Glomerular visceral epithelial cell (primary cell): ENCODE data around the gene SNX14.

Experiments
- DNase-seq: peaks from one replicate; pipeline ENCODE4 v3.0.0-alpha.2; 2016; ENCODE audit errors: extremely low spot score

SNX14 gene

DNA sequence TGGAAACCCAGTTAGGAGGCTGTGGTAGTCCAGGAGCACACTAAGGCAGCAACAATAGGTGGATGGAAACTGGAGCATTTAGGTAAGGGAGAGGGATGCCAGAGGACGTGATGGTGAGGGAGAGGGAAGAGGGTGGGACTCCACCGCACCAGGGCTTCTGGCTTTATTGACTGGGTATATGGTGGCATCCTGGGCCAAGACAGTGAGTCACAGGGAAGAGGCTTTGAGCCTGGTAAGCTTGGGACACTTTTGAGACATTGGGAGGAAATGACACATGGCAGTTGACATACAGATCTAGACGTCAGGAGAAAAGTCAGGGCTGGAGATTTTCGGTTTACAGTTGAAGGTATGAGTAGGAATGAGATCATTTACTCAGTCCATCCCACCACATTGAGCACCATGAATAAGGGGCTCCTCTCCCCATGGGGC is 128.9 kb downstream of the SNX14 start:
- peak; percentile 72 for DNase-seq

GRCh38 chr6:85464260-85464644 is 129.4 kb downstream of the SNX14 start:
- peak; percentile 88 for DNase-seq

DNA sequence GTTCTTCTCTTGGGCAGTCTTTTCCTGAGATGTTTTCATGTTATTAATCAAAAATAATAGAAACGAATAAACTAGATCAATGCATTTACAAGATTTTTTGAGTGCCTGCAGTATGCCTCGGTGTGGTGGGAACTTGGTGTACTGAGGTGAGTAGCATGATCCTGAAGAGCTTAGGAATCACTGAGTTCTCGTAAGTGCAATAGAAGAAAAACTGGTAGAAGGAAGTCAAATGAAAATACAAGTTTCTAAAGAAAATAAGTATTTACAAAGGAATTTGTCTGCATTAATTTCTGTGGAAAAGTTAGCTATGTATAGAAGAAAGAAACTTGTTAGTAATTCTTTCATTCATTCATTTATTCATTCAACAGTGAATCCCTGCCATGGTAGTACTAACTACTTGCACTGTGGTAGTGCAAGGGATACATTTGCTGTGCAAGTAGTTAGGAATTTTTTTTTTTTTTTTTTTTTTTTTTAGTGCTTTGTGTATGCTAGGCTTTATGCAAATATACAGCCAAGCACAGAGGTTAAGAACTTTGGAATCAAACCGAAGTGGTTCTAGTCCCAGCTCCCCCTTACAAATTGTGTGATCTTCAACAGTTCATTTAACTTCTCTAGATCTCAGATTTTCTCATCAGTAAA is 129.9 kb downstream of the SNX14 start:
- no peak for DNase-seq

GRCh38 chr6:85462673-85463072 is 131.0 kb downstream of the SNX14 start:
- no peak for DNase-seq

DNA sequence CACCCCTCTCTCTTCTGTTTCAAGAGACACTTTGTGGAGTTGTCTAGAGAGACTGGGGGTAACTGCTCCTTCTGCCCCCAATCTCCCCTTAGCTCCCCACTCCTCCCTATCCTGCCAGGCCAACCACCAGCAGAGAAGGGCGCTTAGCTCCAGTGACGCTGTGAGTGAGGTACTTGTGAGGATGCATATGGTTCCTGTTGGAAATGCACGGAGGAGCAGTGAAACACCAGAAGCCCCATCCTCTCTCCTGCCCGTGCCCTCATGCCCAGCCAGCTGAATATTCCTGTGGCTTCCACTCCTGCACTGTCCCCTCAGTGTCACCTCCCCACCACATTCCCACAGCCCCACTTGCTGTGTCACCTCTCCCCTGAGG is 131.9 kb downstream of the SNX14 start:
- DNase-seq: no peak

DNA sequence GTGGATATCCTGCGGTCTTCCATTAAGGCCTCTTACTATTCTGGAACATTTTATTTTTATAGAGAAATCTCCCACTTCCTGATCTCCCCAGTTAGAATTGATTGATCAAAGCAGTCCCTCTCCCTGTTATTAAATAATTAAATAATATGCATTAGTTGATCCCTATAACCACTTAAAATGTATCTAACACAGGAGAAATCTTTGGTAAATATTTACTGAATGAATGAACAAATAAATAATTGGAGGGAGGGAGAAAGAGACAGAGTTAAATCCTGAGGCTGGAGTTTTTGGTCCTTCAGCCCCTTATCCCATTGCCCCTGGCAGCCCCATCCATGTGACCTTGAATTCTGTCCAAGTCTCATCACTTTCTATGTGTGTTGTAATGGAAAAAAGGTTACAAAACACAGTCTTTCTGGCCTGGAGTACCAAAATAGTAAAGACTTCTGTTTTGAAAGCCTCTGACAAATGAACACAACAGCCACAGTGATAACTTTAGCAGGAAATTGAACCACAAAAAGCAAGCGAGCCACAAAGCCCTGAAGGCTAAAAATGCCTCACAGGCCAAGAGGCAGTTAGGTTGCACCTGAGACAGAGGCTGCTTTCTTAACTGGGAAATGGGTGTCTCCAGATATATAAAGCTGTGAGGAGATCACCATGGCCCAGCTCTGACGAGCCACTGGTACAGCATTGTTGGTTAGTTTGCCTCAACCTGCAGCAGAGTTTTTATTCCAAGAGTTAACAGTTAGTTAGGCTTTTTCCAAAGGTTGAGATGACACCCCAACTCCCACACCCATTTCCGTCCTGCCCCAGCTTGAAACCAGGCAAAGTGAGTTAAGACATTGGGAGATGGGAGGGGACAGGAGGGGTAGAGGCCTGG is 132.5 kb downstream of the SNX14 start:
- DNase-seq: peak; percentile 35

DNA sequence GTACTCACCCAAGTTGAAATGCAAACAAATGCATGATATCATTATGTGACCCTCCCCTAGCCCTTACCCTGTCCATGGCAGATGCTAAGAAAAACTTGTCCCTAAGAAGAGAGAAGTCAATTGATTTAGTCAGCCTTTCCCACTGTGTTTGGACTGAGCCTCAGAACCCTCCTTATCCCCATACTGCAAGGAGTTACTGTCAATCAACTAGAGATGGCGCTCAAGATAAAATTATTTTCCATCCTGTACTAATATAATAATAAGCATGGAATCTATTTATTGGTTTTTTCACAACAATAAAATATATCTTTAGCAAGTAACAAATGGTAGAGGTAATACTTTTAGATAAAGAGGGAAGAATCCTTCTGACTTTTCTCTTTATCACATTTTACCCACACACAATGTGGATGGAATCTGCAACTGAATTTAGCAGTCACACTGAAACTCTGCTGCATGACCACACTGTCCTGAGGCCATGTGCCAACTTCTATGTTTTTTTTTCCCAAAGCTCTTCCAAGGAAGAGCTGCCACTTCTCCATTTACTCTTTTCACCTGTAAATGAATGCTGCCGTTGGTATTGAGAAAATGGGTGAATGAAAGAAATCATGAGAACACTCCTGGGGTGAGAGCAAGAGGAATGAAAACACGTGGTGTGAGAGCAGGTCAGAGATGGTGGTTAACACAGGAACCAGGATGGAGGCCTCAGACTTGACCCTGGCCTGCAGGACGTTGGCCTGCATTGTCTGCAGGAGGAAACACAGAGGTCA is 133.3 kb downstream of the SNX14 start:
- DNase-seq: no peak

DNA sequence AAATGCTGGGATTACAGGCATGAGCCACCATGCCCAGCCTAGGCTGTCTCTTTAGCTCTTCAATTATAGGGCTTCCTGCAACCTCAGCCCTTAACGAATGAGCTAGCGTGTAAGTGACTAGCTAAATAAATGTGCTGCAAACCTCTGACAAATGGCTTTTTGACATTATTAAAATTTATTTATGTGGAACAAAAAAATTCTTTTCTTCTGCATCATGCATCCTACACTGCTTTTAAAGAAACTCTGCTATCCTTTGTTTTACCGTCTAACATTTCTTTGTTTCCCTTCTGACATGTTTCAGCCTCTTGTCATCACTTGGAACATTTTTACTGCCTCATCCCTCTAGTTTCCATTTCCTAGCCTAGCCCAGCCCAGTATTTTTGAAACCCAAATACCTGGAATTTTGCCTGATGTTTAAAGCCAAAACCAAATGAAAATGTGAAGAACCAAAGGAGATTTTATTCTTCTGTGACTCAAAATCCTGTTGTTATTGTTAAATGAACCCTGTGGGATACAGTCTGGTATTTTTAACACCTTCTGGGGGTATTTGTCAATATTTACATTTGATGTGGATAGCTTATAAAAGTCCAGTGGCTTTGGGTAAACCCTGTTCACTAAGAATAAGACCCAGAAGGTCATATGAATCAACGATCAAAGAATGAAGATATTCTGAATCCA is 134.3 kb downstream of the SNX14 start:
- peak; percentile 28 for DNase-seq

DNA sequence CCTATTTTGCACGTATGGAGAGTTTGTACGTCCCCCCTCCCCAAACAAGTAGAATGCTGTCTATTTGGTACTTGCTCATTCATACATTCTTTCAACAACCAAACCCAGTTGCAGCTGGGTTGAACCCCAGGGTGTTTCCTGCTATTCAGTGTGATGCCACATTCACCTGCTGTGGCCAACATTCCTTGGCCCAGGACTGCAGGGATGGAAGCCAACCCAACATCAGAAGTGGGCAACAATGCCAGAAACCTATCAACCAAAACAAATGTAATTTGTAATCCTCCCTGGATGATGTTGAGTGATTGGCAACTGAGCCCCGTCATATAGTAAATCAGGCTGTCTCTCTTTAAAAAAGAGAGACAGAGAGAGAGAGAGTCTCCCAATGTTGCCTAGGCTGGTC is 134.9 kb downstream of the SNX14 start:
- DNase-seq: peak; percentile 42

DNA sequence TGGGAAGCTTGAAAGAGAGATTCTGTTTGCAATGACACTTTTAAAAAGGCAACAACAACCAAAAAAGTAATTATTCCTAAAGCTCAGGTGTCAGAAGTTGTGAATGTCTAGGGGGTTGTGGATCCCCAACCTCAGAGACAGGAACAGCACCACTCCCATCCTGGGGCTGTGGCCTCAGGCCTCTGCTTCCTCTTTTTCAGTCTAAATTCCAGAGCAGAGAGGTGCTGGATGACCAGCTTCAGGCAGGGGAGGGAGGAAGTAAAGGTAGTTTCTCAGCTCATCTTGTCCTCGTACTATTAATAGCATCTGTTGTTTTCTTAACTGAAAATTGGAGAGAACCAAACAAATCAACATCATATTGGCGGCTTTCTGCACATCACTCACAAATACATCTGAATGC is 135.5 kb downstream of the SNX14 start:
- no peak for DNase-seq

- no peak for DNase-seq
These were observed 136.9 kb downstream of the SNX14 start for GRCh38 chr6:85456782-85457181.
